ENCODE data around the gene SERBP1. TPM values are rescaled to one million over a fixed set of nuclear protein-coding genes. Genes with fewer than 3 reads are reported as not detected.

The SERBP1 gene
- total RNA-seq, 1 experiment from 2014 or later = 303 TPM

GRCh38 chr1:67367370-67368045 lies 62.7 kb downstream of the SERBP1 start:
- DNase-seq (ENCODE audit: low read depth) = peak; percentile 52

DNA sequence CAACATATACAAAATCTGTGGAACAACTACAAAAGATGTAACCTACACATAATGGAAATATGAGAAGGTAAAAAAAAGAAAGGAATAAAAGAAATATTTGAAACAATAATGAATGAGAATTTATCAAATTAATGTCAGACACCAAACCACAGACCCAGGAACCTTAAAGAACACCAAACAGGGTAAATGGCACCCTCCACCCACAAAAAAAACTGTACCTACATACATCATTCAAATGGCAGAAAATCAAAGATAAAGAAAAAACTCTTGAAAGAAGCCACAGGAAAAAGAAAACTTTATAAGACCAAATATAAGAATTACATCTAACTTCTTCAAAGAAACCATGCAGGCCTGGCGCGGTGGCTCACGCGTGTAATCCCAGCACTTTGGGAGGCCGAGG lies 68.6 kb downstream of the SERBP1 start:
- DNase-seq (ENCODE audit: low read depth) = no peak

DNA sequence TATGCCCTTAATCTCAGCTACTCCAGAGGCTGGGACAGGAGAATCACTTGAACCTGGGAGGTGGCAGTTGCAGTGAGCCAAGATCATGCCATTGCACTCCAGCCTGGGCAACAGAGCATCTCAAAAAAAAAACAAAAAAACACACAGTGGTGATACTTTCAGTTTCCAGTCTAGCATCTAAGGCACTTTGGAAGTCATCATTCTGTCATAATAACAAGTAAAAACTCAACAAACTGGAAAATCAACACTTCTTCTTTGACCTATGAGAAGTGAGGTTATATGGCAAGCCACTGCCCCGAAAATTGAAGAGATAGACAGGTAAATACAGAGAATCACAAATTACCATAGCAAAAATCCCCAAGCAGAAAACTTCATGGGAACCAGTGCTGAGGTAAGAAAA lies 70.6 kb downstream of the SERBP1 start:
- no peak for DNase-seq (ENCODE audit: low read depth)

Other genes with a start within 250 kb of the SERBP1 start
- 0.30 and 0.62 TPM in 2 replicates for gene IL12RB2, start 122.5 kb downstream of the SERBP1 start, total RNA-seq (2014; rRNA removed; shearing (Covaris generic))

All from M059J (cell line).